CD4-positive, CD25-positive, alpha-beta regulatory T cell (primary cell): ENCODE measurements around the gene PRMT3. TPM values are rescaled to one million over a fixed set of nuclear protein-coding genes. Genes with fewer than 3 reads are reported as not detected.
"Not testable (repeated sequence)": the region's sequence is repeated elsewhere in the genome, so short reads cannot be mapped to it uniquely, and the experiment has no call there.

Source experiments
- ATAC-seq, 2 donors: fragments of 150-1000 bp; cut with Tn5 transposase; one replicate each; pipeline ENCODE4 v1.10.0; 2021; ENCODE audit warnings: low read depth in 2 of 2, moderate number of reproducible peaks in 2 of 2, moderate library complexity in 1 of 2
- DNase-seq, 3 donors: peaks; one replicate each; pipeline versions ENCODE4 v3.0.0 to v3.0.0-alpha.2; 2012 to 2022; ENCODE audit warnings: mixed read lengths in 1 of 3
- H3K27ac ChIP-seq: one replicate; pipeline ENCODE4 v1.7.0; 2013; ENCODE audit warnings: mild to moderate bottlenecking, low read length; ENCODE audit not compliant: insufficient read depth, poor library complexity, severe bottlenecking
- H3K27me3 ChIP-seq: one replicate; pipeline ENCODE4 v1.7.0; 2013; ENCODE audit warnings: low read length; ENCODE audit not compliant: control insufficient read depth, insufficient read depth
- H3K36me3 ChIP-seq: one replicate; pipeline ENCODE4 v1.7.0; 2013; ENCODE audit warnings: mild to moderate bottlenecking, low read length, moderate library complexity; ENCODE audit not compliant: control insufficient read depth, insufficient read depth
- H3K4me1 ChIP-seq: 2 replicates; pipeline ENCODE4 v1.7.0; 2013; ENCODE audit warnings: mild to moderate bottlenecking, low read length; ENCODE audit not compliant: insufficient read depth, control insufficient read depth, poor library complexity, severe bottlenecking
- H3K4me3 ChIP-seq: one replicate; pipeline ENCODE4 v1.7.0; 2013; ENCODE audit warnings: low read depth, mild to moderate bottlenecking, low read length, moderate library complexity
- H3K9me3 ChIP-seq, 2 experiments: 1 replicate in 1 of 2; 2 replicates in 1 of 2; pipeline ENCODE4 v1.7.0; 2013; ENCODE audit warnings: low read length in 2 of 2, mild to moderate bottlenecking in 1 of 2, moderate library complexity in 1 of 2; ENCODE audit not compliant: control insufficient read depth in 2 of 2
- H3K27ac Mint-ChIP-seq, 3 donors: one replicate each; pipeline ENCODE4 v1.8.0; 2020 to 2022; ENCODE audit warnings: mild to moderate bottlenecking in 3 of 3, mixed read lengths in 3 of 3, moderate library complexity in 2 of 3
- H3K27me3 Mint-ChIP-seq: one replicate; pipeline ENCODE4 v1.8.0; 2022; ENCODE audit warnings: mild to moderate bottlenecking, mixed read lengths
- H3K36me3 Mint-ChIP-seq: one replicate; pipeline ENCODE4 v1.8.0; 2020; ENCODE audit warnings: mixed read lengths
- H3K4me1 Mint-ChIP-seq, 4 donors: one replicate each; pipeline ENCODE4 v1.8.0; 2020 to 2022; ENCODE audit warnings: mixed read lengths in 4 of 4, mild to moderate bottlenecking in 1 of 4
- H3K4me3 Mint-ChIP-seq, 4 donors: one replicate each; pipeline ENCODE4 v1.8.0; 2020 to 2022; ENCODE audit warnings: mild to moderate bottlenecking in 4 of 4, mixed read lengths in 4 of 4, moderate library complexity in 3 of 4
- H3K9me3 Mint-ChIP-seq, 7 donors: one replicate each; pipeline ENCODE4 v1.8.0; 2020 to 2022; ENCODE audit warnings: mixed read lengths in 7 of 7, mild to moderate bottlenecking in 3 of 7, moderate library complexity in 2 of 7
- polyA plus RNA-seq, 4 donors: library from polyadenylated mRNA; unstranded; fragments of 300-500 nt; fragmentation: Illumina TruSeq; gene quantifications; one replicate each; pipeline ENCODE4 v1.2.3, GENCODE V29; 2021
- total RNA-seq: library from RNA; stranded (reverse); gene quantifications from one replicate; pipeline ENCODE4 v1.2.3, GENCODE V29; 2022

PRMT3 gene
- total and polyA plus RNA-seq, 5 donors from 2014 or later = 5.6 to 13.1 (median 7.3) TPM

GRCh38 chr11:20474882-20475517 is 87.5 kb downstream of the PRMT3 start:
- ATAC-seq (no peak), DNase-seq (no peak)
- peaks cover 10% of the 10 kb centered on the region for H3K36me3 ChIP-seq
- H3K27me3 ChIP-seq = no peaks in the 10 kb centered on the region
- H3K27ac ChIP-seq = no peak overlapping the region
- H3K9me3 ChIP-seq = no peaks in the 10 kb centered on the region
- Mint-ChIP-seq H3K4me1 (peaks cover 10 to 39% (median 29%) of the 10 kb centered on the region in 4 donors), H3K27ac (no peak overlapping the region), H3K9me3 (peaks cover 0 to 6% (median 0%) of the 10 kb centered on the region in 7 donors), H3K27me3 (no peaks in the 10 kb centered on the region), H3K36me3 (peaks cover 38% of the 10 kb centered on the region), H3K4me3 (no peak overlapping the region)
- no peak overlapping the region for H3K4me3 ChIP-seq
- no peaks in the 10 kb centered on the region for H3K4me1 ChIP-seq

DNA sequence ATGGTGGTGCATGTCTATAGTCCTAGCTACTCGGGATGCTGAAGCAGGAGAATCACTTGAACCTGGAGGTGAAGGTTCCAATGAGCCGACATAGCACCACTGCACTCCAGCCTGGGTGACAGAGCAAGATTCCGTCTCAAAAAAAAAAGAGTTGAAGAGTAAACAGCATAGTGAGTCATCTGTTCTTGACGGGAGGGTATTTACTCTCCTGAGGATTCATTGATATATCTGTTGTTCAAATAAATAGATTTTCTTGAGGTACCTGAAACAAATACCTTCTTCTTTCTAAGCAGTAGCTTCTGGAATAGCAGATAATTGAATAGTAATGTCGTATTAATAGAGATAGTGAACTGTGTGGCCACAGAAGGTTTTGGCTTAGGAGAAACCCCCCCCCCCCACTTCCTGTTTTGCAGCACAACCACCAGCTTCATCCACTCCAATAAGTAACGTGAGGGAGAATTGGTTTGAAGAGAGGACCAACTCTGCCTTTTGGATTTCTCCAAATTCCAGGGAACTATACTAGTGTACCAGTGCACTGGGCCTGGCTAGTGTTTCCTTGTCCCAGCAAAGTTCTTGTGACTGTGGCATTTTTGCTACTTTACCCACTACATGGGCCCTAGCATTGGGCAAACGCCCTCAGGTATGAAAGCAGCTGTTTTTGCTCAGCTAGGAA is 90.0 kb downstream of the PRMT3 start:
- H3K36me3 ChIP-seq = peaks cover 4% of the 10 kb centered on the region
- Mint-ChIP-seq H3K27me3 (no peaks in the 10 kb centered on the region), H3K4me3 (no peak overlapping the region), H3K4me1 (peaks cover 13 to 29% (median 28%) of the 10 kb centered on the region in 4 donors), H3K27ac (peak overlapping the region in 2 of 3 donors; percentile 77 to 86), H3K9me3 (peaks cover 0 to 1% (median 0%) of the 10 kb centered on the region in 7 donors), H3K36me3 (peaks cover 36% of the 10 kb centered on the region)
- no peaks in the 10 kb centered on the region for H3K4me1 ChIP-seq
- H3K4me3 ChIP-seq = no peak overlapping the region
- ATAC-seq (no peak), DNase-seq (peak in 1 of 3 donors; percentile 21)
- H3K9me3 ChIP-seq = no peaks in the 10 kb centered on the region
- H3K27ac ChIP-seq = no peak overlapping the region
- H3K27me3 ChIP-seq = no peaks in the 10 kb centered on the region

DNA sequence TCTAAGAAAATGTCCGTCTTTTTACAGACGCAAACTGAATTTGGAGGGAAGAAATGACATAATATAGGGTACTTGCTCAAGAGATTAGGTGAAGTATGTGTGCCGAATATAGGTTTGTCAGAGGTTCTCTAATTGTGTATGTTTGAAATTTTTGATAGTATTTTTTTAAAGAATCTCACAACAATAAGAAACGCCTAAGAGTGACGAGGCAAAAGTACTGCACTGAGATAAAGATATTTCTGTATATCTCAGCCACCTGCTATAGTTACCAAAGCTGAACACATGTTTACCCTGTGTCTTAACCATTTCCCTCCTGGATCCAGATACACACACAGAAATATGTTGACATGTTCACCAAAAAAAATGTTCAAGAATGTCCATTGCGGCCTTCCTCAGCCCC is 92.0 kb downstream of the PRMT3 start:
- Histone ChIP-seq H3K36me3 (peaks cover 13% of the 10 kb centered on the region), H3K27me3 (no peaks in the 10 kb centered on the region), H3K27ac (no peak overlapping the region), H3K4me3 (no peak overlapping the region), H3K4me1 (no peaks in the 10 kb centered on the region), H3K9me3 (no peaks in the 10 kb centered on the region)
- Mint-ChIP-seq H3K9me3 (peaks cover 0 to 1% (median 0%) of the 10 kb centered on the region in 7 donors), H3K4me1 (peaks cover 13 to 24% (median 22%) of the 10 kb centered on the region in 4 donors), H3K36me3 (peaks cover 41% of the 10 kb centered on the region), H3K27me3 (no peaks in the 10 kb centered on the region), H3K27ac (no peak overlapping the region), H3K4me3 (no peak overlapping the region)
- DNase-seq (no peak), ATAC-seq (no peak)

- Histone ChIP-seq H3K27ac (no peak overlapping the region), H3K4me3 (no peak overlapping the region), H3K9me3 (no peaks in the 10 kb centered on the region), H3K27me3 (no peaks in the 10 kb centered on the region), H3K36me3 (peaks cover 11% of the 10 kb centered on the region), H3K4me1 (no peaks in the 10 kb centered on the region)
- H3K4me1 Mint-ChIP-seq = peaks cover 0 to 13% (median 8%) of the 10 kb centered on the region in 4 donors
- H3K36me3 Mint-ChIP-seq = peaks cover 39% of the 10 kb centered on the region
- no peaks in the 10 kb centered on the region for H3K27me3 Mint-ChIP-seq
- no peak overlapping the region for H3K4me3 Mint-ChIP-seq
- ATAC-seq (no peak), DNase-seq (no peak)
- no peaks in the 10 kb centered on the region for H3K9me3 Mint-ChIP-seq
- H3K27ac Mint-ChIP-seq = peak overlapping the region in 1 of 3 donors; percentile 78
These were observed 96.4 kb downstream of the PRMT3 start for GRCh38 chr11:20483931-20484330.

DNA sequence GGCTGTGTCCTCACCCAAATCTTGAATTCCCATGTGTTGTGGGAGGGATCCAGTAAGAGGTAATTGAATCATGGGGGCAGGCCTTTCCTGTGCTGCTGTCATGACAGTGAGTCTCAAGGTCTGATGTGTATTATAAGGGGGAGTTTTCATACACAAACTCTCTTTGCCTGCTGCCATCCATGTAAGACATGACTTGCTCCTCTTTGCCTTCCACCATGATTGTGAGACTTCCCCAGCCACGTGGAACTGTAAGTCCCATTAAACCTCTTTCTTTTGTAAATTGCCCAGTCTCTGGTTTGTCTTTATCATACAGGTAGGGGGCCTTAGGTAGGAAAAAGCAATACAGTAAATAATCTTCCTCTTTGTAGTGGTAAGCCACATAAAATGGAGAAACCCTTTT is 96.9 kb downstream of the PRMT3 start:
- not testable (repeated sequence) for H3K4me1 ChIP-seq, H3K27ac ChIP-seq, H3K4me3 Mint-ChIP-seq, ATAC-seq, DNase-seq, H3K27me3 ChIP-seq, H3K27me3 Mint-ChIP-seq, H3K9me3 Mint-ChIP-seq, H3K9me3 ChIP-seq, H3K4me3 ChIP-seq
- H3K4me1 Mint-ChIP-seq = peaks cover 0 to 14% (median 12%) of the 10 kb centered on the region in 4 donors
- H3K27ac Mint-ChIP-seq = peak overlapping the region in 1 of 3 donors; percentile 52
- H3K36me3 ChIP-seq = peaks cover 11% of the 10 kb centered on the region
- H3K36me3 Mint-ChIP-seq = peaks cover 36% of the 10 kb centered on the region

- Mint-ChIP-seq H3K27ac (no peak overlapping the region), H3K9me3 (no peaks in the 10 kb centered on the region), H3K4me3 (no peak overlapping the region), H3K27me3 (no peaks in the 10 kb centered on the region), H3K4me1 (peaks cover 0 to 16% (median 9%) of the 10 kb centered on the region in 4 donors), H3K36me3 (peaks cover 19% of the 10 kb centered on the region)
- DNase-seq (no peak), ATAC-seq (no peak)
- Histone ChIP-seq H3K27ac (no peak overlapping the region), H3K4me3 (no peak overlapping the region), H3K9me3 (no peaks in the 10 kb centered on the region), H3K27me3 (no peaks in the 10 kb centered on the region), H3K4me1 (no peaks in the 10 kb centered on the region), H3K36me3 (peaks cover 11% of the 10 kb centered on the region)
These were observed 100.8 kb downstream of the PRMT3 start for GRCh38 chr11:20488352-20488751.

- Mint-ChIP-seq H3K36me3 (peaks cover 5% of the 10 kb centered on the region), H3K27ac (peak overlapping the region in 1 of 3 donors; percentile 7), H3K4me3 (no peak overlapping the region), H3K27me3 (no peaks in the 10 kb centered on the region), H3K9me3 (no peaks in the 10 kb centered on the region), H3K4me1 (peaks cover 0 to 16% (median 8%) of the 10 kb centered on the region in 4 donors)
- Histone ChIP-seq H3K4me3 (no peak overlapping the region), H3K27me3 (no peaks in the 10 kb centered on the region), H3K4me1 (no peaks in the 10 kb centered on the region), H3K27ac (no peak overlapping the region), H3K36me3 (peaks cover 2% of the 10 kb centered on the region), H3K9me3 (no peaks in the 10 kb centered on the region)
- DNase-seq (no peak), ATAC-seq (no peak)
These were observed 102.4 kb downstream of the PRMT3 start for GRCh38 chr11:20489948-20490347.
